Stimulated activated CD8-positive, alpha-beta memory T cell treated with anti-CD3 and anti-CD28 coated beads, Interleukin-15, amount 100 ng/mL, for 4 hours (primary cell): ENCODE data around the gene SLC7A1.

Source experiments
- DNase-seq, 2 donors: peaks; one replicate each; pipeline ENCODE4 v3.0.0-alpha.2; 2020; ENCODE audit warnings: low read depth in 2 of 2

SLC7A1 gene

GRCh38 chr13:29561918-29562317, 33.6 kb downstream of the SLC7A1 start:
- no peak for DNase-seq

GRCh38 chr13:29556742-29557141, 38.7 kb downstream of the SLC7A1 start:
- no peak for DNase-seq

- DNase-seq, result no peak
These were observed 44.3 kb downstream of the SLC7A1 start for GRCh38 chr13:29551214-29551613.

DNA sequence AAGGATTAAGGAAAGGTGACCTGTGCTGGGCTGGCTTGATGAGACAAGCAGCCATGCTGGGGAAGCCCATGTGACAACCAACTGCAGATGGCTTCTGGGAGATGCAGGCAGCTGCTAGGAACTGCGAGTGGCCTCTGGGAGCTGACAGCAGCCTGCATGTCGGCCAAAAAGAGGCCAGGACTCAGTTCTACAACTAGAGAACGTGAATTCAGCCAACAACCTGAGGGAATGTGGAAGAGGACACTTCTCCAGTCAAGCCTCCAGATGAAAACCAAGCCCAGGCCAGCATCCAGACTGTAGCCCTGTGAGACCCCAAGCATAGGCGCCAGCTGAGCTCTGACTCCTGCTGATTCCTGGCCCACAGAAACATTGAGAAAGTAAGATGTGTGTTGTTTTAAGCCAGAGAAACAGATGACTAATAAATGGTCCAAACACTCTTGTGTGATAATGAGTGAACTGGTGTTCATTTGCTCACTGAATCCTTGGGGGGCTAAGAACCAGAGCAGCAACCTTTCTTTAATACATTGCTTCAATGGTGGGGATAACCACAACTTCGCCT, 45.0 kb downstream of the SLC7A1 start:
- no peak for DNase-seq

DNA sequence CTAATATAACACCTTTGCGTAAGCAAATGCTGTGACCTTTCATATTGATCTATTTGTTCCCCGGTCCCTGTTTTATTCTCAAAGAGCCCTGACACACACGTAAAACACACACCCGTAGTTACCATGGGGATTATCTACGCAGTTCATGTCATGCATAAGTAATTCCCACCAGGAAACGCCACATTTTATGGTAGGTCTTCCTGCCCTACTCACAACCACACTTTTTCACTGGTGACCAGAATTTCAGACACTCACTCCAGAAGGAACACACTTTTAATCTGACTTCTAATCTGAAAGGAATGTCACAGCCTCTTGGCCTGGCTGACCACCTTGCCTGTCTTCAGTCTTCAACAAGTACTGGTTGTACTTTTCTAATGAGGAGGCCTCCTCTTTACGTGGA, 46.8 kb downstream of the SLC7A1 start:
- no peak for DNase-seq

- DNase-seq, result no peak
These were observed 48.3 kb downstream of the SLC7A1 start for GRCh38 chr13:29547153-29547552.

DNA sequence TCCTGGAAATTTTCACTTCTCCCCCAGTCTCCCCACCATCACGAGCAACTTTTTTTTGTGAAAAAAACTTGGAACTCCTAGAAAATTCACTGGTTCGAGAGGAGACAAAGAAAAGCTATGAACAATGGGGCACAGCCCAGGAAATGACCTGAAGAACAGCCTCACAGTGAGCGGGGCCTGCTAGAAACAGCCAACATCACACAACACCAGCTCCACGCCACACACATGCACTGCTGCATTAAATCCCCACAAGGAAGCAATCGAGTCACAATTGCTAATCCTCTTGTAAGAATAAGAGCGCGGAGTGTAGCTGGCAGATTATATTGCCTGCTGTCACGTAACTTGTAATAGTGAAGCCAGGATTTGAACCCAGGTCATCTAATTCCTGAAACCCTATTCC, 48.8 kb downstream of the SLC7A1 start:
- DNase-seq, result no peak

- DNase-seq, result no peak
These were observed 49.5 kb downstream of the SLC7A1 start for GRCh38 chr13:29545988-29546387.

DNA sequence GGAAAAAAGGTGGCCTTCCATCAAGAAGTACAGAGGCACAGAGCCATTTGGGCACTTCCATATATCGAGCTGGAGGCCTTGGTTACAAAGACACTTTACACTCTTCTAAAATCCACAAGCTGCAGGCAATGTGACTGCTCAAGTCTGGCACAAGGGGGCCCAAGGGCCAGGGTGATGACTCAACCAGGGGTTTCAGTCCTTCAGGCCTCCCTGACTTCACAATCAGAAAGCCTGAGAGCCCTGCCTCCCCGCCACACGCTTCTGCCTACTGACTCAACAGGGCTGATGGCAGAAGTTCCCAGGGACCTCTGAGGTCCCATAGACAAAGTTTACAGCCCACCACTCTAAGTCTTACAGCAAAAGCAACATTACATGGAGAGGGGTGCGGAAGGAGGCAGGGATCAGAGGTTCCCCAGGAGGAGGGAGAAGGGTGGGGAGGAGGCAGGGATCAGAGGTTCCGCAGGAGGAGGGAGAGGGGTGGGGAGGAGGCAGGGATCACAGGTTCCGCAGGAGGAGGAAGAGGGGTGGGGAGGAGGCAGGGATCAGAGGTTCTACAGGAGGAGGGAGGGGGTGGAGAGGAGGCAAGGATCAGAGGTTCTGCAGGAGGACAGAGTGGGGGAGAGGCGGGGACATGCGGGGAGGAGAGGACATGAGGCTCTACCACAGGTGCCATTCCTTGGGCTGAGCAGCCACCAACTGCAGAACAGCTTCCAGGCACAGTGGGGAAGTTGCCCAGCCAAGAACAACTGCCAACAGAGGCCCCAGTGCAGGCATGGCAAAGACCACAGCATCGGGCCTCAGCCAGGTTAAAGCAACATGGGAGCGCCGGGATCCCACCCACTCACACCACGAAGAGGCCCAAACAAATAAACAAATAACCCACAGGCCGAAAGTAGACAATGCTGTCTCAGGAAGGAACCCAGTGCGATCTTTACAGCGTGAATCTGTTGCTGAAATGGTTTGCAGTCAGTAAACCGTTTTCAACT, 52.0 kb downstream of the SLC7A1 start:
- DNase-seq, result peak in 1 of 2 donors; percentile 4

- no peak for DNase-seq
These were observed 53.1 kb downstream of the SLC7A1 start for GRCh38 chr13:29542381-29542780.

GRCh38 chr13:29541400-29541799, 54.1 kb downstream of the SLC7A1 start:
- DNase-seq, result no peak

- DNase-seq, result no peak
These were observed 54.7 kb downstream of the SLC7A1 start for GRCh38 chr13:29540799-29541198.

DNA sequence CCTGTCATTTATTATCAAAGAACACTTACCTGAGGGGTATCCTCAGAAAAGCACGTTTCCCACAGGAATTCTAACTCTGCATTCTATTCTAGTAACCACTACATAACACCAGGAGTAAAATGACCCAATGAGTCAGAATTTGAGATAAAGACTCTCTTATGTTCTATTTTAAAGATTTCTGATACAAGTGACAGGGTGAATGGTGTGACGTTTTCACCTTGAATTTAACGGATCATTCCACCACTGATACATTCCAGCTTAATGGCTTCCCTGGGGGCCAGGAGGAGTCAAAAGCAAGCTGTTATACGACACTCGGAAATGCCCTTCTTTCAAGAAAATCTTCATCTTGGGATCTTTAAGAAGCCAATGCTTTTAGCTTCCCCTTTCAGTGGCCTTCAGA, 55.2 kb downstream of the SLC7A1 start:
- DNase-seq, result no peak

- no peak for DNase-seq
These were observed 55.6 kb downstream of the SLC7A1 start for GRCh38 chr13:29539856-29540255.

DNA sequence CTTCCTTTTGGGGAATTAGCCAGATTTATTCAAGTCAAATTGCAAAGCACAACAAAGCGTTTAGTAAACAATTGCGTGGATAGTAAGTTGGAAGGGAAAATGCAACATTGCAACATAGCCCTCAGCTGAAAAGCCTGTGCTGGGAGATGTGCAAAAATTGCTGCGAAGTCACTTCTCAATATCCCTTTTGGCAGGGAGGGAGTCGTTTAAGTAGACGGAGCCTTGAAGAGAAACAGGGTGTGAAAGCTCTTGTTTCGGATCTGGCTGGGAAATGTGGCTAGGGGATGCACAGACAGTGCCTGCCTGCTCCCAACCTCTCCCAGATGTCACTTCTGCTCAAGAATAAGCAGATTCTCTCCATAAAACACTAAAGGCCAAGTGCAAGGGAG, 56.8 kb downstream of the SLC7A1 start:
- DNase-seq, result no peak

DNA sequence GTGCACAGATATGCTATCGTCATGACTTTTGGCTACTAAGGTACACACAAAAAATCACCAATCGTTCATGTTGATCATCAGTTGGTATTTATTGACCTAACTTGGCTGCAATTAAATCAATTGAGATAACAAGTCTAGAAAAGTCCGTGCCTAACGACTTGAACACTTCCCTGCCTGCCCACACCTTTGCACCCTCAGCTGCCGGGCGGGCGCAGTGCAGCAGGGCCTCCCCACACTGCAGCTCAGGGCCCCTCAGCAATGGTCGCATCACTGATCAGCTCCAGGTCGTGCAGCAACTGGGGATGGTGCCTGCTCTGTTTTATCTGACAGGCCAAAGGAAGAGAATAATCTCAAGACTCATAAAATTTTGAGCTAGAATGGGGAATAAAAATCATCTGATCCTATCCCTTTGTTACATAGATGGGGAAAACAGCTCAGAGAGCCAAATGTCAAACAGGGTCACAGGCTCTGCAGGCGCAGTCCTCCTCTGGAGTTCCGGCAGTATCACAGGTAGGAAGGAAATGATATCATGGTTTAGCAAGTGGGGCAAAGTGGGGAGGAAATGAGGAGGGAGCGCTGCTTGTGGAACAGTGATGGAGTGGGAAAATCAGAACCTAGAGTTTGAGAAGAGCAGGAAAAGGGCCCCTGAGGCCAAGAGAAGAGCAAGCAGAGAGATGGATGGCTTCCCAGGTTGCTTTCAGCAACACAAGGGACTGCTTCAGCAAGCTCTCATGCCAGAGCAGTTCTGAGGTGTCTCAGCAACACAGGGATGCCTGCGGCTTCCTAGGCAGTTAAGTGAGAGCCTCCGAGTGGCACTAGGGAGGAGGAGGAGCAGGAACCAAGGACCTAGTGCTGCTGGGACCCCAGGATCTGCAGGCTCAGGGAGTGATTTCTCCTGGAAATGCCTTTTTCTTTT, 57.5 kb downstream of the SLC7A1 start:
- DNase-seq, result no peak

DNA sequence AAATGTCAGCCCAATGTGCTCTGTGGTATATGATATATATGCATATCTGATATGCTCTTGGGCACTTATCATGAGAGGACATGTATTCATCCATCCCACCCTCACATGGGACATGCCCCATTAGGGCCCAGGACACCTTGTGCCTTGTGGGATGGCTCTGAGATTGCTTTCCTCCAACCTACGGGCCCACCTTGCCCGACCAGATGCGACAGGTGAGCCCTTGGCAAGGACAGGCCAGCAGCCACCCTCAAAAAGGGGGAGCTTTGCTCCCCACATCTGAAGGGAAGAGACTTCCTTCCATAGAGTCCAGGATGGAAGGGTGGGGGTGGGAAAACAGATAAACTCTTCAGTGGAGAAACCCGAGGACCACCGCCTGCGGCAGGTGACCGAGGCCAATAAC, 58.6 kb downstream of the SLC7A1 start:
- DNase-seq, result no peak

DNA sequence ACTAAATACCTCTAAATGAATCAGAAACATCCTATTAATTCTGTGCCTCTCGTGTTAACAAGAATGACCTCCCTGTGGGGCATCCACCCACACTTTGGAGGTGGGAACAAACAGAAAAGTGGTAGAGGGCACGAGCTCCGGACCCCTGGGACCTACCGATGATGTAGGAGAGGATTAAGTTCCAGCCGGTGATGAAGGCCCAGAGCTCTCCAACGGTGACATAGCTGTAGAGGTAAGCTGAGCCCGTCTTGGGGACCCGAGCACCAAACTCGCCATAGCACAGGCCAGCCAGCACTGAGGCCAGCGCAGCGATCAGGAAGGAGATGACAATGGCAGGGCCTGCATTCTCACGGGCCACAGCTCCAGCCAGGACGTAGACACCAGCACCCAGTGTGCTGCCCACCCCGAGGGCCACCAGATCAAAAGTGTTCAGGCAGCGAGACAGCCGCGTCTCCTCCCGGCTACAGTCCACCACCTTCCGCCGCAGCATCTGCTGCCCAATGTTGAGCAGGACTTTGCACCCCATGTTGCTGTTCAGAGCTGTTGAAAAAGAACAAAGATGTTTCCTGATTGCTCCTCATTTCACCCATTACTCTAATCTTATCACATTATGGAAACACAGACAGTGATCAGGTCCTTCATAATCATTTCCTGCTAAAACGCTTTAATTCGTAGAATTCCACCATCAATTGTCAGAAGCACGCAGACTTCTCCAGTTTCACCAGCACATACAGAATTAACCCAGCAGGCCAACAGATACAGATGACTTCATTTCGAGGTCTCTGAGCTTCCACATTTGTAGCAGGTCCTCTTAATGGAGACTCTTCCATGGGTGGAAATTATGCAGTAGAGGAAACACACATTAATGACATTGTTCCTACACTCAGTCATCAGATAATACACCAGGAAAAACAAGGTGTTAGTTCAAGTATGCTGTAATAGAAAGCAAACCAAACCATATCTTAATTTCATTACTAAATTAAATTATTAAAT, 59.5 kb downstream of the SLC7A1 start:
- no peak for DNase-seq

GRCh38 chr13:29534083-29534482, 61.4 kb downstream of the SLC7A1 start:
- no peak for DNase-seq

DNA sequence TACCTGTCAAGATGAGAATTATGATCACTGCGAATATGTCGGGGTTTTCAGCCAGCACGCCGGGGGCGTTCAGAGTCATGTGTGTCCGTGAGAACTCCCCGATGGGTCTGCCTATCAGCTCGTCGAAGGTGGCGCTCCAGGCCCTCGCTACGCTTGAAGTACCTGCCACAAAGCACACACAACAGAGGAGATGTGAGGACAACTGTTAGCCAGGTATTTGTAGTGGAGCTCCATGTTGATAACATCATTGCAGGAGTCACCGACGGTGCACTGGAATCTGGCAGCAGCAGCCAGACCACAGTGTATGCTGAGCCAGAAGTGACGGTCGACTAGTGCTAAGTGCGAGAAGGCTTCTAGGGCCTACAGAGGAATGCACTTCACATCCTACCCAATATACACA, 62.7 kb downstream of the SLC7A1 start:
- DNase-seq, result no peak

GRCh38 chr13:29532116-29532515, 63.4 kb downstream of the SLC7A1 start:
- DNase-seq, result no peak
